ENCODE results near the gene UFSP1.

The UFSP1 gene

GRCh38 chr7:100865372-100865911 lies 24.1 kb downstream of the UFSP1 start:
- no peak for DNase-seq (ENCODE audit: low spot score)
- TF ChIP-seq CTCF (IDR thresholded peaks at IDR 0.05; ENCODE audit: extremely low read depth, missing control alignments), result no peak

- no peak for DNase-seq (ENCODE audit: low spot score)
- TF ChIP-seq CTCF (IDR thresholded peaks at IDR 0.05; ENCODE audit: extremely low read depth, missing control alignments), result no peak
Measured at GRCh38 chr7:100864263-100864845, 25.2 kb downstream of the UFSP1 start.

GRCh38 chr7:100863406-100863950 lies 26.0 kb downstream of the UFSP1 start:
- DNase-seq (ENCODE audit: low spot score), result no peak
- TF ChIP-seq CTCF (IDR thresholded peaks at IDR 0.05; ENCODE audit: extremely low read depth, missing control alignments), result no peak

GRCh38 chr7:100861616-100861985 lies 27.9 kb downstream of the UFSP1 start:
- no peak for DNase-seq (ENCODE audit: low spot score)
- TF ChIP-seq CTCF (IDR thresholded peaks at IDR 0.05; ENCODE audit: extremely low read depth, missing control alignments), result no peak

GRCh38 chr7:100860702-100861615 lies 28.6 kb downstream of the UFSP1 start:
- DNase-seq (ENCODE audit: low spot score), result no peak
- TF ChIP-seq CTCF (IDR thresholded peaks at IDR 0.05; ENCODE audit: extremely low read depth, missing control alignments), result no peak

GRCh38 chr7:100859856-100860255 lies 29.7 kb downstream of the UFSP1 start:
- no peak for DNase-seq (ENCODE audit: low spot score)
- TF ChIP-seq CTCF (IDR thresholded peaks at IDR 0.05; ENCODE audit: extremely low read depth, missing control alignments), result no peak

- TF ChIP-seq CTCF (IDR thresholded peaks at IDR 0.05; ENCODE audit: extremely low read depth, missing control alignments), result no peak
Measured at GRCh38 chr7:100856871-100857282, 32.6 kb downstream of the UFSP1 start.

More at GRCh38 chr7:100856871-100857282, 32.6 kb downstream of the UFSP1 start:
- DNase-seq (ENCODE audit: low spot score), result no peak

Data from GM20000 (cell line).